AG04449 (cell line): ENCODE data around the gene TNS3.

ENCODE experiments used
- CTCF ChIA-PET: fragments of 350-600 bp; formaldehyde crosslinking; extraction: SDS; loops from one replicate; lab custom pipeline; 2021; ENCODE audit warnings: antibody characterized with exemption; lab: Yijun Ruan, JAX
- POLR2A ChIA-PET: fragments of 400-600, 350-600 bp; formaldehyde crosslinking; extraction: SDS; loops from one replicate; lab custom pipeline; 2020; ENCODE audit warnings: antibody characterized with exemption, inconsistent platforms; lab: Yijun Ruan, JAX
- DNase-seq: peaks from one replicate; pipeline ENCODE4 v3.0.0-alpha.2; 2010; ENCODE audit warnings: low read depth, low spot score
- H3K4me3 ChIP-seq: 2 replicates; pipeline ENCODE4 v1.5.1; 2011; ENCODE audit warnings: low read depth, mild to moderate bottlenecking, control low read depth, low read length
- CTCF ChIP-seq: IDR thresholded peaks from one replicate; pipeline ENCODE4 v1.5.1; 2011; ENCODE audit warnings: mild to moderate bottlenecking, moderate library complexity, low read length, control low read depth, inconsistent platforms; ENCODE audit not compliant: insufficient read depth; ENCODE audit errors: missing control alignments

The TNS3 gene

GRCh38 chr7:47477191-47478016, 104.5 kb downstream of the TNS3 start:
- TF ChIP-seq CTCF: no peak
- ChIA-PET POLR2A (no interaction called here), CTCF (interaction anchor here (0.8 to 1.5 kb wide), 3 partner anchors 16 to 43 kb away, joined by 3 to 4 read pairs (median 3); no protein-coding TSS in a partner anchor)

GRCh38 chr7:47475880-47476227, 106.1 kb downstream of the TNS3 start:
- ChIA-PET POLR2A (no interaction called here), CTCF (interaction anchor here (0.6 kb wide), 1 partner anchor 343 kb away, joined by 3 read pairs; no protein-coding TSS in a partner anchor)
- H3K4me3 ChIP-seq: no peak overlapping the region
- no peak for TF ChIP-seq CTCF
- DNase-seq: no peak

More at GRCh38 chr7:47477191-47478016, 104.5 kb downstream of the TNS3 start:
- DNase-seq: no peak
- no peak overlapping the region for H3K4me3 ChIP-seq

- ChIA-PET POLR2A (no interaction called here), CTCF (no interaction called here)
- TF ChIP-seq CTCF: no peak
- H3K4me3 ChIP-seq: no peak overlapping the region
- peak; percentile 29 for DNase-seq
Measured at GRCh38 chr7:47474937-47475879, 106.7 kb downstream of the TNS3 start.

- no peak overlapping the region for H3K4me3 ChIP-seq
- no peak for TF ChIP-seq CTCF
- POLR2A ChIA-PET: interaction anchor here (1.0 kb wide), 1 partner anchor 8 kb away, joined by 4 read pairs; no protein-coding TSS in a partner anchor
- CTCF ChIA-PET: no interaction called here
- DNase-seq: no peak
Measured at GRCh38 chr7:47474211-47474936, 107.5 kb downstream of the TNS3 start.

- no peak for DNase-seq
- TF ChIP-seq CTCF: no peak
- ChIA-PET CTCF (no interaction called here), POLR2A (interaction anchor here (1.0 kb wide), 1 partner anchor 9 kb away, joined by 4 read pairs; no protein-coding TSS in a partner anchor)
- no peak overlapping the region for H3K4me3 ChIP-seq
Measured at GRCh38 chr7:47473499-47474210, 108.3 kb downstream of the TNS3 start.
